ENCODE results near the gene DMD.
"Not testable (repeated sequence)": the region's sequence is repeated elsewhere in the genome, so short reads cannot be mapped to it uniquely, and the experiment has no call there.

The DMD gene

GRCh38 chrX:32451954-32452695 is 759.2 kb downstream of the DMD start:
- no peak for DNase-seq

GRCh38 chrX:32448945-32449344 is 762.4 kb downstream of the DMD start:
- no peak for DNase-seq

- peak in 1 of 2 donors; percentile 31 for DNase-seq
These were observed 763.0 kb downstream of the DMD start for GRCh38 chrX:32448320-32448719.

- DNase-seq, result no peak
These were observed 763.7 kb downstream of the DMD start for GRCh38 chrX:32447640-32448039.

GRCh38 chrX:32443841-32444240 is 767.5 kb downstream of the DMD start:
- DNase-seq, result no peak

- DNase-seq, result no peak
These were observed 790.1 kb downstream of the DMD start for GRCh38 chrX:32421266-32421665.

- DNase-seq, result peak; percentile 12 to 16
These were observed 803.0 kb downstream of the DMD start for GRCh38 chrX:32408389-32408788.

- no peak for DNase-seq
These were observed 813.7 kb downstream of the DMD start for GRCh38 chrX:32397562-32398216.

GRCh38 chrX:32395878-32396277 is 815.5 kb downstream of the DMD start:
- DNase-seq, result no peak

GRCh38 chrX:32392655-32393054 is 818.7 kb downstream of the DMD start:
- no peak for DNase-seq

GRCh38 chrX:32370456-32371205 is 840.7 kb downstream of the DMD start:
- DNase-seq, result no peak

- no peak for DNase-seq
These were observed 917.2 kb downstream of the DMD start for GRCh38 chrX:32293962-32294700.

GRCh38 chrX:32289356-32289755 is 922.0 kb downstream of the DMD start:
- no peak for DNase-seq

GRCh38 chrX:32281853-32282252 is 929.5 kb downstream of the DMD start:
- DNase-seq, result no peak

GRCh38 chrX:32280921-32281320 is 930.4 kb downstream of the DMD start:
- no peak for DNase-seq

- DNase-seq, result no peak
These were observed 930.9 kb downstream of the DMD start for GRCh38 chrX:32280489-32280888.

GRCh38 chrX:32276153-32276552 is 935.2 kb downstream of the DMD start:
- no peak for DNase-seq

GRCh38 chrX:32269866-32270265 is 941.5 kb downstream of the DMD start:
- DNase-seq, result no peak

GRCh38 chrX:32268207-32268606 is 943.1 kb downstream of the DMD start:
- no peak for DNase-seq

GRCh38 chrX:32267796-32268195 is 943.6 kb downstream of the DMD start:
- no peak for DNase-seq

- not testable (repeated sequence) for DNase-seq
These were observed 964.7 kb downstream of the DMD start for GRCh38 chrX:32246675-32247074.

- no peak for DNase-seq
These were observed 1015.7 kb downstream of the DMD start for GRCh38 chrX:32195611-32196010.

- DNase-seq, result no peak
These were observed 1020.0 kb downstream of the DMD start for GRCh38 chrX:32191316-32191715.

All from CD4-positive, alpha-beta T cell treated with Interleukin-4 for 1 hour (primary cell).